Caco-2 (cell line): Measurements from ENCODE around the gene LGALS3BP. TPM values are rescaled to one million over a fixed set of nuclear protein-coding genes. Genes with fewer than 3 reads are reported as not detected.

Source experiments
- BruUV-seq: library from RNA; stranded (reverse); fragments of 400-500 nt; replicated peaks from 2 replicates; lab custom pipeline; 2021; lab: Mats Ljungman, UMichigan
- CTCF ChIA-PET: fragments of 300-600 bp; sonication (Branson Sonifier 250); formaldehyde crosslinking; loops from one replicate; lab custom pipeline; 2022; ENCODE audit warnings: antibody characterized with exemption; lab: Charles Lee
- POLR2A ChIA-PET: fragments of 300-600 bp; sonication (Branson Sonifier 250); formaldehyde crosslinking; loops from one replicate; lab custom pipeline; 2022; ENCODE audit warnings: antibody characterized with exemption; lab: Charles Lee
- DNase-seq, 2 experiments: peaks; one replicate each; pipeline versions ENCODE4 v3.0.0 to v3.0.0-alpha.2; 2020 to 2022
- H3K27me3 ChIP-seq: replicated peaks from 2 replicates; pipeline ENCODE4 v1.6.0; 2011; ENCODE audit warnings: low read length; ENCODE audit not compliant: control insufficient read depth, insufficient read depth
- H3K36me3 ChIP-seq: 2 replicates; pipeline ENCODE4 v1.5.1; 2011; ENCODE audit warnings: low read length; ENCODE audit not compliant: control insufficient read depth, insufficient read depth
- H3K4me1 ChIP-seq: fragments of 250-450 bp; sonication (Bioruptor Pico); 2 replicates; pipeline ENCODE4 v1.5.1; 2020; ENCODE audit warnings: mild to moderate bottlenecking
- H3K4me3 ChIP-seq: 2 replicates; pipeline ENCODE4 v1.5.1; 2011; ENCODE audit warnings: low read depth, mild to moderate bottlenecking, control low read depth, low read length
- H3K9me3 ChIP-seq: fragments of 250-450 bp; sonication (Bioruptor Pico); 2 replicates; pipeline ENCODE4 v1.5.1; 2020; ENCODE audit warnings: mild to moderate bottlenecking, moderate library complexity
- H3K27ac Mint-ChIP-seq: one replicate; pipeline ENCODE4 v1.8.0; 2022; ENCODE audit warnings: mixed read lengths; ENCODE audit not compliant: unreplicated experiment
- H3K27me3 Mint-ChIP-seq: one replicate; pipeline ENCODE4 v1.8.0; 2022; ENCODE audit warnings: mixed read lengths; ENCODE audit not compliant: insufficient read depth, unreplicated experiment
- H3K36me3 Mint-ChIP-seq: one replicate; pipeline ENCODE4 v1.8.0; 2022; ENCODE audit warnings: mild to moderate bottlenecking, mixed read lengths; ENCODE audit not compliant: insufficient read depth, unreplicated experiment
- H3K4me1 Mint-ChIP-seq: one replicate; pipeline ENCODE4 v1.8.0; 2022; ENCODE audit warnings: low read depth, mixed read lengths; ENCODE audit not compliant: unreplicated experiment
- H3K4me3 Mint-ChIP-seq: one replicate; pipeline ENCODE4 v1.8.0; 2022; ENCODE audit warnings: mild to moderate bottlenecking, moderate library complexity, mixed read lengths; ENCODE audit not compliant: unreplicated experiment
- H3K9me3 Mint-ChIP-seq: one replicate; pipeline ENCODE4 v1.8.0; 2022; ENCODE audit warnings: mixed read lengths; ENCODE audit not compliant: unreplicated experiment
- CTCF ChIP-seq, 2 experiments: fragments of 200-600 bp in 1 of 2; IDR thresholded peaks; 1 replicate in 1 of 2; 2 replicates in 1 of 2; pipeline versions ENCODE4 v1.5.1 to v1.8.0; 2011 to 2022; ENCODE audit warnings: antibody characterized with exemption in 1 of 2, control low read depth in 1 of 2, inconsistent platforms in 1 of 2, low read depth in 1 of 2, low read length in 1 of 2, mild to moderate bottlenecking in 1 of 2, moderate library complexity in 1 of 2; ENCODE audit not compliant: insufficient read depth in 1 of 2, severe bottlenecking in 1 of 2, unreplicated experiment in 1 of 2
- intact Hi-C: fragments of 100-400 bp; cut with micrococcal nuclease; formaldehyde crosslinking; loops from one replicate; pipeline ENCODE4 v1.10.0; 2022; ENCODE audit not compliant: unreplicated experiment
- total RNA-seq: library from RNA; stranded (reverse); gene quantifications from 2 replicates; pipeline ENCODE4 v1.2.3, GENCODE V29; 2022

Gene LGALS3BP
- total RNA-seq, 1 experiment from 2014 or later, result 65.4 TPM

- no peak for DNase-seq
- intact Hi-C loops, result no loop called here
- Mint-ChIP-seq H3K27me3 (no peaks in the 10 kb centered on the region), H3K4me3 (no peak overlapping the region), H3K36me3 (peaks cover 9% of the 10 kb centered on the region), H3K27ac (peak overlapping the region; percentile 40), H3K9me3 (no peaks in the 10 kb centered on the region), H3K4me1 (peaks cover 24% of the 10 kb centered on the region)
- H3K9me3 ChIP-seq, result no peaks in the 10 kb centered on the region
- H3K27me3 ChIP-seq, result no peaks in the 10 kb centered on the region
- peaks cover 42% of the 10 kb centered on the region for H3K4me1 ChIP-seq
- no TSS peak for BruUV-seq
- POLR2A ChIA-PET, result no interaction called here
- no peaks in the 10 kb centered on the region for H3K36me3 ChIP-seq
- CTCF ChIA-PET, result interaction anchor here (0.5 to 3.6 kb wide), 3 partner anchors 51 to 445 kb away, joined by 3 to 41 read pairs (median 3); no protein-coding TSS in a partner anchor
- H3K4me3 ChIP-seq, result no peak overlapping the region
- TF ChIP-seq CTCF (IDR thresholded peaks at IDR 0.05; ENCODE audit: insufficient read depth in 1 of 2, low read depth in 1 of 2, low read length in 1 of 2, severe bottlenecking in 1 of 2, unreplicated experiment in 1 of 2), result no peak
Measured at GRCh38 chr17:78973792-78974520, 5.8 kb downstream of the LGALS3BP start.

DNA sequence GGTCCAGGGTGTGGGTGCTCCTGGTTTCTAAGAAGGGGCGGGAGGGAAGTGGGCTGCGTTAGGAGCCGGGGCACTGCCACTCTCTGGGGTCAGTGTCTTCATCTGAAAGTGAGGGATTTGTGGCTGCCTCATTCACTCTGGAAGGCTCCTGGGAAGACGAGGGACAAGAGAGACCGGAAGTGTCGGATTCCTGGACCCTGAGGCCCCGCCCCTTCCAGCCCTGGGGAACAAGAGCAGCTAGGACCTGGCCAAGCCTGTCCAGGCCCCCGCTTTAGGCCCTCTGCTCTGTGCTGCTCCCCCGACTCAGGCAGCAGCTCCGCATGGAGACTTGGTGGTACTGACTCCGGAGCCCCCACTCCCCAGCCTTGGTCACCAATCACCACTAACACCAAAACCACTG lies 6.5 kb downstream of the LGALS3BP start:
- Mint-ChIP-seq H3K9me3 (no peaks in the 10 kb centered on the region), H3K4me3 (no peak overlapping the region), H3K27me3 (no peaks in the 10 kb centered on the region), H3K36me3 (peaks cover 9% of the 10 kb centered on the region), H3K4me1 (peaks cover 24% of the 10 kb centered on the region), H3K27ac (peak overlapping the region; percentile 40)
- H3K4me3 ChIP-seq, result no peak overlapping the region
- BruUV-seq, result no TSS peak
- ChIA-PET POLR2A (no interaction called here), CTCF (interaction anchor here (0.5 to 3.6 kb wide), 3 partner anchors 50 to 445 kb away, joined by 3 to 41 read pairs (median 3); no protein-coding TSS in a partner anchor)
- no peaks in the 10 kb centered on the region for H3K36me3 ChIP-seq
- peak; percentile 69 to 71 for DNase-seq
- no peaks in the 10 kb centered on the region for H3K27me3 ChIP-seq
- intact Hi-C loops, result no loop called here
- peaks cover 42% of the 10 kb centered on the region for H3K4me1 ChIP-seq
- no peaks in the 10 kb centered on the region for H3K9me3 ChIP-seq
- TF ChIP-seq CTCF (IDR thresholded peaks at IDR 0.05; ENCODE audit: insufficient read depth in 1 of 2, low read depth in 1 of 2, low read length in 1 of 2, severe bottlenecking in 1 of 2, unreplicated experiment in 1 of 2), result no peak

DNA sequence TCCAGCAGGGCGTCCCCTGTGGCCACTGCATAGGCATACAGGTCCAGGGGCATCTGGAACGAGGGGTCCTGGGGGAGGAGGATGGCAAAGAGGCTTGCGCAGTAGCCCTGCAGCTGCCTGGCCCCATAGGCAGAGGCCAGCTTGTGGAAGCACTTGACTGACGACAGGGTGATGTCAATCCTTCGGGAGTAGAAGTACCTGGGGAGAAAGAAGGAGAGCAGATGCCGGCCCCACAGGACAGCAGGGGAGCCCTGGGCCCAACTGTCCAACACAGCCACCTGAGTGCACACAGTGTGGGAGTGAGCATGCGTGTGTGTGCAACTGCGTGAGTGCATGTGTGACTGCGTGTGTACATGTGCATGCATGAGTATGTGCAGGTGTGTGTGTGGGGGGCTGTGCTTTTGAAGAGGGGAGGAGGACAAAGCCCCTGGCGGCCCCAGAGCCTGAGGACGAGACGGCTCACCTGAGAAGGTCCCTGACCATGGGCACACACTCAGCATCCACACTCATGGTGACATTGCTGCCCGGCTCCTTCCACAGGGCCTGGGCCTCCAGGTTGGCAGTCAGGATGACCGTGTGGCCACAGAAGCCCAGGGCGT lies 7.1 kb downstream of the LGALS3BP start:
- peaks cover 24% of the 10 kb centered on the region for H3K4me1 Mint-ChIP-seq
- CTCF ChIA-PET, result interaction anchor here (0.5 to 3.6 kb wide), 3 partner anchors 32 to 107 kb away, joined by 3 to 41 read pairs (median 3); no protein-coding TSS in a partner anchor
- no peak for DNase-seq
- H3K4me3 ChIP-seq, result no peak overlapping the region
- no peaks in the 10 kb centered on the region for H3K9me3 ChIP-seq
- peaks cover 9% of the 10 kb centered on the region for H3K36me3 Mint-ChIP-seq
- H3K9me3 Mint-ChIP-seq, result no peaks in the 10 kb centered on the region
- H3K4me1 ChIP-seq, result peaks cover 42% of the 10 kb centered on the region
- no TSS peak for BruUV-seq
- TF ChIP-seq CTCF (IDR thresholded peaks at IDR 0.05; ENCODE audit: insufficient read depth in 1 of 2, low read depth in 1 of 2, low read length in 1 of 2, severe bottlenecking in 1 of 2, unreplicated experiment in 1 of 2), result no peak
- H3K36me3 ChIP-seq, result no peaks in the 10 kb centered on the region
- no peak overlapping the region for H3K4me3 Mint-ChIP-seq
- no peaks in the 10 kb centered on the region for H3K27me3 Mint-ChIP-seq
- intact Hi-C loops, result no loop called here
- peak overlapping the region; percentile 40 for H3K27ac Mint-ChIP-seq
- no peaks in the 10 kb centered on the region for H3K27me3 ChIP-seq
- POLR2A ChIA-PET, result no interaction called here
